GM18505 (cell line): ENCODE measurements around the gene ZFAND6.
A peak's percentile ranks its signal among the peaks of the same experiment; 100 is the strongest.
"Not testable (repeated sequence)": the region's sequence is repeated elsewhere in the genome, so short reads cannot be mapped to it uniquely, and the experiment has no call there.

Experiments
- ATAC-seq: cut with Tn5 transposase; IDR thresholded peaks from one replicate; pipeline ENCODE4 v1.9.1; 2021; ENCODE audit not compliant: unreplicated experiment
- POLR2A ChIP-seq: IDR thresholded peaks from 4 replicates; pipeline ENCODE4 v1.6.1; 2011; ENCODE audit warnings: borderline replicate concordance; ENCODE audit not compliant: insufficient read depth, insufficient read length; ENCODE audit errors: extremely low read depth

ZFAND6 gene

DNA sequence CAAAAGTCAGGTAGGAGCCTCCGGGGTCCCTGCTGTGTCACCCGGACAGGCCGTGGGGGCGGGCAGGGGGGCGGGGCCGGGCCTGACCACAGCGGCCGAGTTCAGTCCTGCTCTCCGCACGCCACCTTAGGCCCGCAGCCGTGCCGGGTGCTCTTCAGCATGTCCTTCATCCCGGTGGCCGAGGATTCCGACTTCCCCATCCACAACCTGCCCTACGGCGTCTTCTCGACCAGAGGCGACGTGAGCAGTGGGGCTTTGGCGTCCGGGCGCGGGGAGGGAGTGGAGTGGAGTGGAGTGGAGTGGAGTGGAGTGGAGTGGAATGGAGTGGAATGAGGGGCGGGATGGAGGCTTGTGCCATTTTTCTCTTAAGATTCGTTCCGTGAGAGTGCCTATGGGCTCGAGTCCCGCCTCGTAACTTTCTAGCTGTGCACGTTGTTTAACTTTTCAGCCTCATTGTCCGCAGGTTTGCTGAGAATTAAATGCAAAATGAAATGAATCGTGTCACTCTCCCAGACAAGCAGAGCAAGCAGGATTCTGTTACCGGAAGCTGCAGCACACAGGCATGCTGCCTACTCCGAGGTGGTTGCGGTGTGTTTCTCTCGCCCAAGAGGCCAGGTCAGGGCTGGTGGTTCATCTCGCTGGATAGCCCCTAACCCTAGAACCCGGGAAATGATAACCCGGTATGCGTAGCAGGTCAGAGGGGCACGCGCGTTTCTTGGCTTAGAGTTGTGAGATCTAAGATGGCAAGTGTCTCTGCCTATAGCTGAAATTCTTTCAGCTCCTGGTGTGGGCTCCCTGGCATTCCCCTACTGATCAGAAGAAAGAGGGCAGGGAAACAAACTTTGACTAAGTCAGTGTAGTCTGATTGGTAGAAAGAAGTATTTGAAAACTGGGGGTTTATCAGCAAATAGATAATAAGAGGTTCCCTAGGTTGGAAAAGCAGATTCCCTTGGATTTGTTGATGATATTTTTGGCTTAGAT lies 93.7 kb downstream of the ZFAND6 start, which contains the start of gene FAH:
FAH (plus strand) TSS at position 104 of the 981 bp plus-strand sequence; CDS start at position 160, 56 bp downstream.
- ATAC-seq: peak; percentile 29
- TF ChIP-seq POLR2A: peak; percentile 43

DNA sequence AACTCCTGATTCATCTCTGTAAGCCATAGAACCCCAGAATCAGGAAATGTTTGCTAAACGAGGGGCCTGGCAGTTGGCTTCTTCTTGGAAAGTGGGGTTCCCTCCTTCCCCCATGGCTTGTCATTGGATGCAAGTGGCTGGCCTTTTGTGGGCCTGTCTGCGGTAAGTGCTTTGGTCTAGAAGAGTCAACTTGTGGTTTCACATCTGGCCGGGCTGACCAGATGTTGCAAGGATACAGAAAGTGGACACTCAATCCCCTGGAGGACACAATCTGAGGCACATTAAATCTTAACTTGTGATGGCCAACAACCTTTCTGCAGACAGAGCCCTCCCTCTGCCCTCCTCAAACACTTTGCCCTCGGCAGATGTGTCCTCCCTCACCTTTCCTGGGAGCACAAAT lies 94.4 kb downstream of the ZFAND6 start:
- no peak for ATAC-seq
- no peak for TF ChIP-seq POLR2A

DNA sequence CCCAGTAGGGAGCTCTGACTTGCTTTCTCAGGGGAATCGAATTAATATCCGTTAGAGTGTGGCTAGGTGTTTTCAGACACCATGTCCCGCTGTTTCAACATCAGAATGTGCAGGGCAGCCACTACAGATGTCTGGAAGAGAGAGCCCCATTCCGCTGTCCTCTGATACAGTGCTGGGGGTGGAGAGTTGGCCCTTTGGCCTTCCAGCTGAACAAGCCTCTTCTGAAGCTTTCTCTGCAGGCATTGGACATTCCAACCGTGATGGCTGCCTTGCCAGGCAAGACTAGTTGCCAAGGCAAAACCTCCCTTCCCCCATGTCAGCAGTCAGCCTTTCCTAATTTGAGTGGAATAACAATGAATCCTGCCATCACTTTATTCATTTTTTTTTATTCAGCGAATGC lies 94.9 kb downstream of the ZFAND6 start:
- no peak for ATAC-seq
- TF ChIP-seq POLR2A: no peak

DNA sequence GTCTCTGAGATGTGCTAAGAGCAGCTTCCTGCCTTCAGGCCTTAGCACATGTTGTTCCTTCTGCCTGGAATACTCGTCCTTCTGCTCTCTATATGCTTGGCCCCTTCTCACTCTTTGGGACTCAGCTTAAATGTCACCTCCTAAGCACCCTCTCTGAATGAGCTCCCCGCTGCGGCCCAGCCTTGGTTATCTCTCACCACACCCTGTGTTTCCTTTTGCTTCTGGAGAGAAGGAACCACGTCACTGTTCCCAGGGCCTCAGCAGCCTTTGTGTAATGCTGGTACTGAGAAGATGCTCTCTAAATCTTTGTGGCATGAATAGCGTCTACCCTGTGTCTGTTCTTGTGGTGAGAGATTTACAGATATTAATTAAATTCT lies 95.5 kb downstream of the ZFAND6 start:
- TF ChIP-seq POLR2A: no peak
- ATAC-seq: no peak

DNA sequence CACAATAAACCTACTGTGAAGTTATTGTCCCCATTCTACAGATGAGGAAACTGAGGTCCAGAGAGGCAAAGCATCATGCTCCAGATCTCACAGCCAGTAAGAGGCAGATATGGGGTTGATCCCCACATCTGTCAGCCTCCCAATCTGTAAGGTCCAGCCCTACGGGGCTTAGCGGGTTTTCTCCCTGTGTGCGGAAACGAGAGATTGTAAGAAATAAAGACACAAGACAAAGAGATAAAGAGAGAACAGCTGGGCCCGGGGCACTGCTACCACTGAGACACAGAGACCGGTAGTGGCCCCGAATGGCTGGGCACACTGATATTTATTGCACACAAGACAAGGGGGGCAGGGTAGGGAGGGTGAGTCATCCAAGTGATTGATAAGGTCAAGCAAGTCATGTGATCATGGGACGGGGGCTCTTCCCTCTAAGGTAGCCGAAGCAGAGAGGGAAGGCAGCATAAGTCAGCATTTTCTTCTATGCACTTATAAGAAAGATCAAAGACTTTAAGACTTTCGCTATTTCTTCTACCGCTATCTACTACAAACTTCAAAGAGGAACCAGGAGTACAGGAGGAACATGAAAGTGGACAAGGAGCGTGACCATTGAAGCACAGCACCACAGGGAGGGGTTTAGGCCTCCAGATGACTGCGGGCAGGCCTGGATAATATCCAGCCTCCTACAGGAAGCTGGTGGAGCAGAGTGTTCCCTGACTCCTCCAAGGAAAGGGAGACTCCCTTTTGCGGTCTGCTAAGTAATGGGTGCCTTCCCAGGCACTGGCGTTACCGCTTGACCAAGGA lies 96.1 kb downstream of the ZFAND6 start:
- not testable (repeated sequence) for ATAC-seq

DNA sequence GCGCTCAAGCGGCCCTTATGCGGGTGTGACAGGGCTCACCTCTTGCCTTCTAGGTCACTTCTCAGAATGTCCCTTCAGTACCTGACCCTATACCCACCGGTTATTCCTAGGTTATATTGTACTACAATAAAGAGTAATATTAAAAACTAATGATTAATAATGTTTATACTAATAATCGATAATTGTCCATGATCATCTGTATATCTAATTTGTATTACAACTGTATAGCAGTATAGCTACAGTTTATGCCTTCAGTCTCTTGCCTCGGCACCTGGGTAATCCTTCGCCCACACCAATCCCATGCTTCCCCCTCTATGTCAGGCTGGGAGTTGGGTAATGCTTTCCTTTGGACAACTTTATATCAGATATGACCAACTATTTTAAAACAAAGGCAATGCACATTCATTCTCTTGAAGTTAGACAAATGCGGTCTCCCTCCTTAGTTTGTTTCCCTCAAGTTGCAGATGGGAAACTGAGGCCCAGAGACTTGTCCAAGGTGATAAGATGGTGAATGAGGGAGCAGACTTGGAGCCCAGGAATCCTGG lies 96.8 kb downstream of the ZFAND6 start:
- TF ChIP-seq POLR2A: no peak
- no peak for ATAC-seq

DNA sequence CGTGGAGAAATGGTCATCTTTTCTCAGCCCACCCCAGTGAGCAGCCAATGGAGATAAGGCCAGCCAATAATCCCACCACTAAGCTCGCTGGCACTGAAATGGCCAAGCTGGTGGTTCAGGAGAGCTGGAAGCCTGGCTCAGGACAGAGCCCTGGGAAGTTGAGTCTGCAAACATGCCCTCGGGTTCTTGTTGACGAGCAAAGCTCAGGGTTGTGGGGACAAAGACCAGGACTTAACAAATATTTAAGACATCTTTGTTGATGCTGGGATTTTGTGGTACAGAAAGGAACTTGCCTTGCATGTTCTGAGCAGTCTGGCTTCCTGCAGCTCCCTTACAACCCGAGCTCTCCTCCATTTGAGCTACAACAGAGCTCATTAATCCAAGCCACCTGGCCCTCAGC lies 97.7 kb downstream of the ZFAND6 start:
- TF ChIP-seq POLR2A: no peak
- no peak for ATAC-seq

DNA sequence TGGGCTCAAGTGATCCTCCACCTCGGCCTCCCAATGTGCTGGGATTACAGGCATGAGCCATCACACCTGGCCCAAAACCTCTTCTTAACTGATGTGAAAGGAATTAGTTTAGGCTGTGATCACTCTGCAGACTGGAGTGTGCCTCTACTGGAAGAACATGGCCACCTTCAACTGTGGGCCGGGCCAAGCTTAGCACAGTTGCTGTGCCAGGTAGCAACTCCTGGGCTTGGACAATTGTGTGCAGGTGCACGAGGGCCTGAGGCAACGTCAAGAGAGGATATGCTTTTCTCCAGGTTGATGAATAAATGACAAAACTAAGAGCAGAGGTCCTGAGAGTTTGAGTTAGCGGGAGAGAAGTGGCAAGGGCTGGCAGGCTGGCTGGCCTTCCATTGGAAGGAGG lies 99.8 kb downstream of the ZFAND6 start:
- no peak for TF ChIP-seq POLR2A
- ATAC-seq: no peak

DNA sequence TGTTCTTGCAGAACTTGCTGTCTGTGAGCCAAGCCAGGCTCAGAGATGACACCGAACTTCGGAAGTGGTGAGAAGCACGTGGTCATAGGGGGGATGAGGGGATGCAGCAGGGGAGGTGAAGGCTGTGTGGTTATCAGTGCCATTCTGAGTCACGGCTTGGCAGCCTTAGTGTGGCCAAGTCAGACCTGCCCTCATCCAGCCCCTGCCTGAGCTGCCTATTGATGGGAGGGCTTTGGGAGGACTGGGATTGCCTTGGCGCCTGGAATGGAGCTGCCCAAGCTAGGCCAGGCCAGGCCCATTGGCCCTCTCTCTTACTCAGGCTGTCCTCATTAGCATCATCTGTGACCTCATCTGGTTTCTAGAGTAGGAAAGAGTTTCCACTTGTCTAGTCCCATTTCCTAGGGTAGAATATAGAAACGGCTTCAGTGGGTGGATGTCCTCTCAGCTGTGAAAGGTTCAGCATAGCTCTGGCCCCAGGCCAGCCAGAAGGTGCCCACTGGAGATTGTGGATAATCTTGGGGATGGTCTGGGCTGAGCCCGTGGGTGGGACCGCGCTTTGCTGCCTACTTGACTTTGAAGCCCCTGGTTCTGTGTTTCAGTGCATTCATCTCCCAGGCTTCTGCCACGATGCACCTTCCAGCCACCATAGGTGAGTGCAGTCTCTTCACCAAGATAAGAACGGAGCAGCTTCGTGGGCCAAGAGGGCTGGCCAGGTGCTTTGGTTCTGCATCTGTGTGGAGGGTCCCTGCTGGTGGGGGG lies 100.5 kb downstream of the ZFAND6 start:
- TF ChIP-seq POLR2A: no peak

DNA sequence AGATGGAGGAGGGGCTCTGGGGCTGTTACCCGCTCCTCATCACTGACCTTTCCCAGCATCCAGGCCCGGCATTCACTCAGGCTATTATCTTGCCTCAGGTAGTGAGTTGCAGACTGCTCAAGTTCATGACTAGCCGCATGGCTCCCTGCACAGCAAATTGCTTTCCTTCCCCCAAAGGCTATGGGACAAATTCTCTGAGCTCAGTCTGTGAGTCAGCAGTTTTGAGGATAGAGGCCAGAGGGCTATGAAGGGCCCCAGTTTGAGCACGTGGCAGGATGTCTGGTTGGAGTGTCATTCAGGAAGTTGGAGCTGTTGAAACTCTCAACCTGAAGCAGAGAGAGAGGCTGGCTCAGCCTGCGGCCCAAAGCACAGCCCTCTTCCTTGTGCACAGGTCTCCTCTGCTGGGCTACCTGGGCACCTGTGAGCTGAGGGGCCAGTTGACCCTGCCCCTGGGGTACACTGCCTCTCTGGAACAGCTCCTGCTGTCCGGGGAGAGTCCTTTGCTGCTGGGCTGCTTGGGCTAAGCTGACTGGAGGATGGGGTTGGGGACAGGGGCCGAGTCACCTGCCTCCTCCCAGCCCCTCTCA lies 101.2 kb downstream of the ZFAND6 start:
- ATAC-seq: peak; percentile 46
- peak; percentile 66 for TF ChIP-seq POLR2A

More for the DNA sequence above, 100.5 kb downstream of the ZFAND6 start:
- no peak for ATAC-seq

DNA sequence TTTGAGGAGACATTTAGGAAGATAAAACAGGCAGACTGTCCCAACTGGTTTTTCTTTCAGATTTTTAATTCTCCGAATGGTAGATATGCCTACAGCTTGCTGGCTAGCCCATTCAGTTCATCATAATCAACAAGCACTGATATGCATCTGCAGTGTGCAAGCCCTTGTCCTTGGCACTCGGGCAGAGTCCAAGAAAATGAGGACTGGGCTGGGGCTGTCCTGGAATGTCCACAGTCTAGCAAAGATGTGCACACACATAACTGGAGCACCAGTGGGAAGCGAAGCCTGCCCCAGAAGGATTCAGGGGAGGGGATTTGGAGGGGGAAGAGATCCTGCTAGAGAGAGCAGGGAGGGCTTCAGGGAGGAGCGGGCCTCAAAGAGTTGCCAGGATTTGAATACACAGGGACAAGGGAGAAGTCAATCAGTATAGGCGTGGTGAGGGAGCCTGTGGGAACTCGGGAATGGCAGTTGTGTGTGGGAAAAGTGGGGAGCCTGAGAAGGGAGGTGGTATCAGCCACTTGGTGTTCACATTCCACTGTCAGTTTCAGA lies 102.1 kb downstream of the ZFAND6 start:
- TF ChIP-seq POLR2A: no peak
- ATAC-seq: no peak

DNA sequence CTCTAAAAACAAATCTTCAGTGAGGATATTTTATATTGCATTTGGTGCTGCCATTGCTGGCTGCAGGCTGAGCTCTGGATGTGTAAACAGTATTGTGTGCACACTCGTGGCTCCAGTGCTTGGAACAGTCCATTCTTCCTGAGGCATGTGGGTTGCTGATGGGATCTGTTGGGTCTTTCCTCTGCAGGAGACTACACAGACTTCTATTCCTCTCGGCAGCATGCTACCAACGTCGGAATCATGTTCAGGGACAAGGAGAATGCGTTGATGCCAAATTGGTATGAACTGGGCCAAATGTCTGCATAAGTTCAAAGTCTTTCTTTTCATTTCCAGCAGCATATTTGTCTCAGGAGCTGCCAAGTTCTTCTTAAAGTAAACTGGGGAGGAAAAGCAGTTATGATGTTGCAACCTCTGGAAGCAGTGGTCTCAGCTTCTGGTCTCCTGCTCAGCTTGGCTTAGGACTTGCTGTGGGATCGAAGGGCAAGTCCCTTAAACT lies 102.6 kb downstream of the ZFAND6 start:
- TF ChIP-seq POLR2A: no peak
- no peak for ATAC-seq

DNA sequence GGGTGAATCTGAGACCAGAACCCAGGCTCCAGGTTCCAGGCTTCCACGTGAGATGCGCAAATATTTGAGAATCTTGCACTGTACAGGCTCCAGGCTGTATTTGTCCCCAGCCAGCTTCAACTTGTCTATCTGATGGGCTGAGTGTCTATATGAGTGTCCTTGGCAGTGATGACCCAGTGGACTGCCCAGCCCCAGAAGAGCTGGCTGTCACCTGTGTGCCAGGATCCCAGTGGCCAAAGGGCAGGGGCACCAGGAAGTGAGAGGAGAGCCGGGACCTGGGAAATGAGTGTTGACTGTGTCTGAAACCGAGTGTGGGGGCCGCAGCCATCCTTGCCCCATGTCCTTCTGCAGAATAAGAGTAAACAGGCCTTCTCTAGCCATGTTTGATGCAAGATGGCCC lies 103.7 kb downstream of the ZFAND6 start:
- no peak for ATAC-seq
- TF ChIP-seq POLR2A: no peak

DNA sequence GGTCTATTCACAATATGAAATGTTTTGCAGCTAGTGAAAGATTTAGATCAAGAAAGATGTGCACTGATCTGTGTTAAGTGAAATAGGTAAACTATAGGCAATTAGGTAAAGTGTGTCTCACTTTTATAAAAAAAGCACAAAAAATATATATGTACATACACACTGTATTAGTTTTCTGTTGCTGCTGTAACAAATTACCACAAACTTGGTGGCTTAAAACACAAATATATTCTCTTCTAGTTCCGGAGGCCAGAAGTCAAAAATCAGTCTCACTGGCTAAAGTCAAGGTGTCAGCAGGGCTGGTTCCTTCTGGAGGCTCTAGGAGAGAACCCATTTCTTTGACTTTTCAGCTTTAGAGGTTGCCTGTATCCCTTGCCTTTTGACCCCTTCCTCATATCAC lies 104.4 kb downstream of the ZFAND6 start:
- no peak for ATAC-seq
- TF ChIP-seq POLR2A: no peak
